Memory B cell (primary cell): ENCODE data around the gene PLEKHF1.
"Not testable (repeated sequence)": the region's sequence is repeated elsewhere in the genome, so short reads cannot be mapped to it uniquely, and the experiment has no call there.

ENCODE experiments used
- ATAC-seq: fragments of 150-1000 bp; cut with Tn5 transposase; 2 replicates; pipeline ENCODE4 v1.10.0; 2021; ENCODE audit warnings: low read depth, mild to moderate bottlenecking, moderate library complexity
- DNase-seq, 2 donors: peaks; one replicate each; pipeline ENCODE4 v3.0.0; 2022; ENCODE audit warnings: low spot score in 2 of 2
- H3K27ac Mint-ChIP-seq: one replicate; pipeline ENCODE4 v1.8.0; 2022; ENCODE audit warnings: mild to moderate bottlenecking, moderate library complexity, mixed read lengths
- H3K27me3 Mint-ChIP-seq: one replicate; pipeline ENCODE4 v1.8.0; 2022; ENCODE audit warnings: mixed read lengths
- H3K36me3 Mint-ChIP-seq: one replicate; pipeline ENCODE4 v1.8.0; 2022; ENCODE audit warnings: mild to moderate bottlenecking, mixed read lengths
- H3K4me1 Mint-ChIP-seq: one replicate; pipeline ENCODE4 v1.8.0; 2022; ENCODE audit warnings: mixed read lengths
- H3K4me3 Mint-ChIP-seq: one replicate; pipeline ENCODE4 v1.8.0; 2022; ENCODE audit warnings: mild to moderate bottlenecking, moderate library complexity, mixed read lengths
- H3K9me3 Mint-ChIP-seq: one replicate; pipeline ENCODE4 v1.8.0; 2022; ENCODE audit warnings: mixed read lengths

Gene PLEKHF1

GRCh38 chr19:29702161-29702962 lies 37.1 kb downstream of the PLEKHF1 start:
- DNase-seq = no peak
- Mint-ChIP-seq H3K4me3 (no peak overlapping the region), H3K9me3 (no peaks in the 10 kb centered on the region), H3K4me1 (peaks cover 2% of the 10 kb centered on the region), H3K27me3 (no peaks in the 10 kb centered on the region), H3K36me3 (peaks cover 3% of the 10 kb centered on the region), H3K27ac (no peak overlapping the region)
- ATAC-seq = no peak

- DNase-seq (no peak), ATAC-seq (no peak)
- H3K4me3 Mint-ChIP-seq = no peak overlapping the region
- H3K36me3 Mint-ChIP-seq = peaks cover 7% of the 10 kb centered on the region
- H3K4me1 Mint-ChIP-seq = peaks cover 2% of the 10 kb centered on the region
- no peaks in the 10 kb centered on the region for H3K27me3 Mint-ChIP-seq
- no peaks in the 10 kb centered on the region for H3K9me3 Mint-ChIP-seq
- no peak overlapping the region for H3K27ac Mint-ChIP-seq
Observed at GRCh38 chr19:29702963-29703320, 37.7 kb downstream of the PLEKHF1 start.

DNA sequence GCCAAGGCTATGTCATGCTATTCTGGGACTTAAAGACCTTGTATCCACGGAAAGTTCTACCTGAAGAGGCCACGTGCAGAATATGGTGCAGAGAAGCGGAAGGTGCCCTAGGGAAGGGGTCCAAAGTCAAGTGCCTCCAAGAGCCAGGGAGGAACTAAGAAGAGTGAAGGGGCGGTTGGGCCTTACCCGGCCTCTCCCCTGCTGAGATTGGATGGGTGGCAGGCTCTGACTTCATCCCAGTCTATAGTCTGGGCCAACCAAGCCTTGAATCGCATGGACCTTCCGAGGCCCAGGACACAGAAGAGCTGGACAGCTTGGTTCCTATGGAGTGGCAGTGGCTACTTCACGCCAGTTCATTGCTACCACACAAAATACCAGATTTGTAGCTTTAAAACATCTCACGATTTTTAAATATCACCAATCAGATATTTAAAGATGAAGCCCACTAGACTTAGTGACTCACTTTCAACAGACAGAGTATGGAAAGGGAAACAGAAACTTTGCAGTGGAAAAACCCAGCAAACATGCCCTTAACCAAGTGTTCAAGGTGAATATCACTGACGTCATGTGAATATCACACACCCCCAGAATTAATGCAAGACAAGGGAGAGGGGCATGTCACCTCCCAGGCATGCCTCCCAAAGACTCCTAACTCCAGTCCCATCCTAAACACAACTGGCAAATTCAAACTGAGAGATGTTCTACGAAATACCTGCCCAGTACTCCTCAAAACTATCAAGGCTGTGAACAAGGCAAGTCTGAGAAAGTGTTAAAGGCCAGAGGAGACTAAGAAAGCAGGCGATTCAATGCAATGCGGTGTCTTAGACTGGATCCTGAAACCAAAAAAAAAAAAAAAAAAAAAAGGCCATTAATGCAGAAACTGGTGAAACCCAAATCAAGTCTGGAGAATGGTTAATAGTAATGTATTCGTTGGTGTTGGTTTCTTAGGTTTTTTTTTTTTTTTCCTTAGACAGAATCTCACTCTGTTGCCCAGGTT lies 39.6 kb downstream of the PLEKHF1 start:
- ATAC-seq = peak; percentile 53
- H3K9me3 Mint-ChIP-seq = no peaks in the 10 kb centered on the region
- peaks cover 7% of the 10 kb centered on the region for H3K4me1 Mint-ChIP-seq
- peaks cover 7% of the 10 kb centered on the region for H3K36me3 Mint-ChIP-seq
- H3K27ac Mint-ChIP-seq = peak overlapping the region; percentile 84
- DNase-seq = no peak
- no peak overlapping the region for H3K4me3 Mint-ChIP-seq
- no peaks in the 10 kb centered on the region for H3K27me3 Mint-ChIP-seq

- H3K36me3 Mint-ChIP-seq = peaks cover 7% of the 10 kb centered on the region
- no peak for DNase-seq
- H3K4me1 Mint-ChIP-seq = peaks cover 8% of the 10 kb centered on the region
- peak overlapping the region; percentile 84 for H3K27ac Mint-ChIP-seq
- H3K4me3 Mint-ChIP-seq = no peak overlapping the region
- H3K27me3 Mint-ChIP-seq = no peaks in the 10 kb centered on the region
- no peaks in the 10 kb centered on the region for H3K9me3 Mint-ChIP-seq
- no peak for ATAC-seq
Observed at GRCh38 chr19:29705706-29706105, 40.4 kb downstream of the PLEKHF1 start.

- no peak overlapping the region for H3K4me3 Mint-ChIP-seq
Observed at GRCh38 chr19:29706635-29707034, 41.4 kb downstream of the PLEKHF1 start.

GRCh38 chr19:29708554-29709439 lies 43.5 kb downstream of the PLEKHF1 start:
- no peaks in the 10 kb centered on the region for H3K9me3 Mint-ChIP-seq
- peaks cover 6% of the 10 kb centered on the region for H3K36me3 Mint-ChIP-seq
- peaks cover 20% of the 10 kb centered on the region for H3K4me1 Mint-ChIP-seq
- no peak for DNase-seq
- H3K27ac Mint-ChIP-seq = peak overlapping the region; percentile 64
- no peak for ATAC-seq
- no peaks in the 10 kb centered on the region for H3K27me3 Mint-ChIP-seq
- no peak overlapping the region for H3K4me3 Mint-ChIP-seq

More at GRCh38 chr19:29706635-29707034, 41.4 kb downstream of the PLEKHF1 start:
- H3K27me3 Mint-ChIP-seq = no peaks in the 10 kb centered on the region
- H3K4me1 Mint-ChIP-seq = peaks cover 12% of the 10 kb centered on the region
- DNase-seq (no peak), ATAC-seq (no peak)
- H3K9me3 Mint-ChIP-seq = no peaks in the 10 kb centered on the region
- peak overlapping the region; percentile 28 for H3K27ac Mint-ChIP-seq
- peaks cover 7% of the 10 kb centered on the region for H3K36me3 Mint-ChIP-seq

- Mint-ChIP-seq H3K27ac (peak overlapping the region; percentile 64), H3K4me1 (peaks cover 25% of the 10 kb centered on the region)
- not testable (repeated sequence) for DNase-seq, H3K4me3 Mint-ChIP-seq, H3K9me3 Mint-ChIP-seq, H3K36me3 Mint-ChIP-seq, H3K27me3 Mint-ChIP-seq, ATAC-seq
Observed at GRCh38 chr19:29709440-29709798, 44.2 kb downstream of the PLEKHF1 start.

DNA sequence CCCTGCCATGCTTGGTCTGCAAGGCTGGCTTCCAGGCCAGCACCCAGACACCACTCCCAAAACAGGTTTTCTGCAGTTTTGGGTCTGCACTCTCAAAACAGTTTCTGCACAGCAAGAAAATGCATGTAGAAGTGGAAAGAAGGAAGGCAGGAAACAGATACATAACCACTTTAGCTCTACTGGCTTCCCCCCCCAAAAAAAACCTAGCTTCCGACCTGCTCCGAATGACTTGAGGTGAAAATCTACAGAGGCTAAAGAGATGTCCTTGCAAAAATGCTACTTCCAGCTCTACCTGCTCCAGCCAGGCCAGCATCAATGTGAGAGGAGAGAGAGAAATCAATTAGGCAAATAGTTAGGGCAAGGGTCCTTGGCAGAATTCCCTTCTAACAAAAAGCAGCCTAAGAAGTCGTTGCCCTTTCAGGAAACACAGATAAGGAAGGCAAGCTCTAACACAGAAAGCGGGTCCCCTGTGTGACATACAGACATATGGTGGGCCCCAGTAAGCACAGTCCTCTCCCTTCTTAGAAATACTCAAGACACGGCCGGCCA lies 46.4 kb downstream of the PLEKHF1 start:
- Mint-ChIP-seq H3K4me3 (no peak overlapping the region), H3K27me3 (no peaks in the 10 kb centered on the region), H3K36me3 (peaks cover 3% of the 10 kb centered on the region), H3K9me3 (no peaks in the 10 kb centered on the region), H3K27ac (no peak overlapping the region), H3K4me1 (peaks cover 35% of the 10 kb centered on the region)
- no peak for DNase-seq
- ATAC-seq = no peak

DNA sequence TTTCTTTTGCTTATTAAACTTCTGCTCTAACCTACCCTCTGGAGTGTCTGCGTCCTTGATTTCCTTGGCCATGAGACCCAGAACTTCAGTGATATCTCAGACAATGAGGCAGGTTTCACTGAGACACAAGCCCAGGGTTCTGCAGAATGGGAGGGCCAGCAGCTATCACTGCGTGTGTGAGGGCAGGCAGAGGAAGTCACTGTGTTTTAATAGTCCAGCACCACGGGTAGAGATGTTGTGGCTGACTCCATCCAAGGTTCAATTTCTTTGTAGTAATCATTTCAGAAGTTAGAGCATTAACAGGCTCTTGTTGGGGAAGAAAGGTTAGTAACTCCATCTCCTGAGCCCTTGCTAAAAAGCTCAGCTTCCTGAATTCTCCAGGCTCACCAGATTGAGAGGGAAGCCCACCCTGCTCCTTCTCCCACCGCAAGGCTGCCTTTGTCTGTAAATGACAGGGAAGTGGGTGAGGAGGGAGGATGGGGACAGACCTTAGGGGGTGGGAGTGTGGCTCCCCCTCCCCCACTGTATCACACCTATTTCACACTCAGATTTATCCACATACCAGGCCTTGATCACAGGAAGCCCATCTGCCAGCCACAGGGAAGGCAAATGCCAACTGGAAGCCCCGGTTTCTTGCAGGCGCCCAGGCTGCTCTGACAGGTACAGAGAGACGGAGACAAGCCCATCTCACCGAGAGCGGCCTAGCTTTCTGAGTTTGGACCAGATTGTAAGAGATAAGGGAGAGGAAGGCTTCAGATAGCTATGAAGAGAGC lies 47.7 kb downstream of the PLEKHF1 start:
- Mint-ChIP-seq H3K4me1 (peaks cover 35% of the 10 kb centered on the region), H3K9me3 (no peaks in the 10 kb centered on the region), H3K4me3 (peak overlapping the region; percentile 6), H3K27me3 (no peaks in the 10 kb centered on the region), H3K36me3 (no peaks in the 10 kb centered on the region), H3K27ac (peak overlapping the region; percentile 95)
- DNase-seq = no peak
- ATAC-seq = no peak

GRCh38 chr19:29714371-29714952 lies 49.2 kb downstream of the PLEKHF1 start:
- peak; percentile 26 for ATAC-seq
- peak overlapping the region; percentile 95 for H3K27ac Mint-ChIP-seq
- peaks cover 31% of the 10 kb centered on the region for H3K4me1 Mint-ChIP-seq

GRCh38 chr19:29714953-29715700 lies 49.9 kb downstream of the PLEKHF1 start, which contains the start of gene C19orf12:
C19orf12 (minus strand) TSS chr19:29715261; CDS start chr19:29708413, 6,848 bp downstream.
- DNase-seq = peak; percentile 32 to 64
- Mint-ChIP-seq H3K4me3 (peak within 1 kb of the TSS; percentile 92), H3K9me3 (no peaks in the 10 kb centered on the region), H3K27me3 (no peaks in the 10 kb centered on the region), H3K27ac (peak within 1 kb of the TSS; percentile 95), H3K36me3 (no peaks in the 10 kb centered on the region), H3K4me1 (peaks cover 31% of the 10 kb centered on the region)
- peak; percentile 62 for ATAC-seq

More at GRCh38 chr19:29714371-29714952, 49.2 kb downstream of the PLEKHF1 start:
- H3K9me3 Mint-ChIP-seq = no peaks in the 10 kb centered on the region
- H3K36me3 Mint-ChIP-seq = no peaks in the 10 kb centered on the region
- no peaks in the 10 kb centered on the region for H3K27me3 Mint-ChIP-seq
- H3K4me3 Mint-ChIP-seq = peak overlapping the region; percentile 85
- DNase-seq = no peak
